ENCODE results near the gene GPRIN3.

The GPRIN3 gene

GRCh38 chr4:89303814-89304388 is 3.7 kb downstream of the GPRIN3 start:
- TF ChIP-seq Cebpa-rat (IDR thresholded peaks at IDR 0.05): no peak
- Histone ChIP-seq H3K36me3 (no peaks in the 10 kb centered on the region), H3K9me3 (no peaks in the 10 kb centered on the region), H3K4me1 (peaks cover 79% of the 10 kb centered on the region), H3K4me3 (no peak overlapping the region), H3K9ac (no peak overlapping the region), H3K27me3 (peaks cover 4% of the 10 kb centered on the region; the same call in 1 of the 2 replicates), H3K27ac (no peak overlapping the region), H4K20me1 (no peaks in the 10 kb centered on the region), H3K4me2 (peak overlapping the region; percentile 39)

- H3K27ac ChIP-seq: no peak overlapping the region; the same call in 1 of the 2 replicates
- H3K4me2 ChIP-seq: peak overlapping the region; percentile 83
- peaks cover 4% of the 10 kb centered on the region; the same call in 1 of the 2 replicates for H3K27me3 ChIP-seq
- H3K36me3 ChIP-seq: no peaks in the 10 kb centered on the region
- peaks cover 86% of the 10 kb centered on the region for H3K4me1 ChIP-seq
- H3K4me3 ChIP-seq: no peak overlapping the region
- no peaks in the 10 kb centered on the region for H3K9me3 ChIP-seq
- TF ChIP-seq Cebpa-rat (IDR thresholded peaks at IDR 0.05): no peak
- no peak overlapping the region for H3K9ac ChIP-seq
- H4K20me1 ChIP-seq: no peaks in the 10 kb centered on the region
Observed at GRCh38 chr4:89303177-89303576, 4.4 kb downstream of the GPRIN3 start.

GRCh38 chr4:89301902-89302301 is 5.7 kb downstream of the GPRIN3 start:
- H3K4me1 ChIP-seq: peaks cover 99% of the 10 kb centered on the region

GRCh38 chr4:89301003-89301402 is 6.6 kb downstream of the GPRIN3 start:
- peaks cover 99% of the 10 kb centered on the region for H3K4me1 ChIP-seq

More at GRCh38 chr4:89301902-89302301, 5.7 kb downstream of the GPRIN3 start:
- Histone ChIP-seq H3K27ac (peak overlapping the region; percentile 45; the same call in 1 of the 2 replicates), H3K36me3 (no peaks in the 10 kb centered on the region), H3K9me3 (no peaks in the 10 kb centered on the region), H3K4me2 (peak overlapping the region; percentile 83), H3K27me3 (no peaks in the 10 kb centered on the region; the same call in 1 of the 2 replicates), H3K9ac (peak overlapping the region; percentile 11; the same call in 1 of the 2 replicates), H3K4me3 (peak overlapping the region; percentile 2; the same call in 1 of the 2 replicates), H4K20me1 (no peaks in the 10 kb centered on the region)
- no peak for TF ChIP-seq Cebpa-rat (IDR thresholded peaks at IDR 0.05)

GRCh38 chr4:89300499-89300898 is 7.1 kb downstream of the GPRIN3 start:
- H3K27me3 ChIP-seq: no peaks in the 10 kb centered on the region
- H3K4me3 ChIP-seq: no peak overlapping the region
- TF ChIP-seq Cebpa-rat (IDR thresholded peaks at IDR 0.05): no peak
- no peaks in the 10 kb centered on the region for H3K9me3 ChIP-seq
- H3K4me2 ChIP-seq: peak overlapping the region; percentile 83
- 0 out of 2 replicates have a peak overlapping the region, but pooled peaks have one; percentile 27 for H3K27ac ChIP-seq
- H3K9ac ChIP-seq: peak overlapping the region; percentile 43; the same call in 1 of the 2 replicates
- peaks cover 99% of the 10 kb centered on the region for H3K4me1 ChIP-seq
- no peaks in the 10 kb centered on the region for H4K20me1 ChIP-seq
- H3K36me3 ChIP-seq: no peaks in the 10 kb centered on the region

More at GRCh38 chr4:89301003-89301402, 6.6 kb downstream of the GPRIN3 start:
- H3K9me3 ChIP-seq: no peaks in the 10 kb centered on the region
- no peak for TF ChIP-seq Cebpa-rat (IDR thresholded peaks at IDR 0.05)
- peak overlapping the region; percentile 83 for H3K4me2 ChIP-seq
- H3K27me3 ChIP-seq: no peaks in the 10 kb centered on the region
- H3K9ac ChIP-seq: no peak overlapping the region
- H4K20me1 ChIP-seq: no peaks in the 10 kb centered on the region
- H3K36me3 ChIP-seq: no peaks in the 10 kb centered on the region
- no peak overlapping the region for H3K4me3 ChIP-seq
- no peak overlapping the region for H3K27ac ChIP-seq

GRCh38 chr4:89300060-89300459 is 7.5 kb downstream of the GPRIN3 start:
- H3K9ac ChIP-seq: peak overlapping the region; percentile 43; the same call in 1 of the 2 replicates
- H3K9me3 ChIP-seq: no peaks in the 10 kb centered on the region
- H3K4me2 ChIP-seq: peak overlapping the region; percentile 83
- H3K36me3 ChIP-seq: no peaks in the 10 kb centered on the region
- H4K20me1 ChIP-seq: no peaks in the 10 kb centered on the region
- 0 out of 2 replicates have a peak overlapping the region, but pooled peaks have one; percentile 27 for H3K27ac ChIP-seq
- TF ChIP-seq Cebpa-rat (IDR thresholded peaks at IDR 0.05): no peak
- H3K27me3 ChIP-seq: no peaks in the 10 kb centered on the region
- H3K4me3 ChIP-seq: no peak overlapping the region; the same call in 1 of the 2 replicates
- H3K4me1 ChIP-seq: peaks cover 99% of the 10 kb centered on the region

DNA sequence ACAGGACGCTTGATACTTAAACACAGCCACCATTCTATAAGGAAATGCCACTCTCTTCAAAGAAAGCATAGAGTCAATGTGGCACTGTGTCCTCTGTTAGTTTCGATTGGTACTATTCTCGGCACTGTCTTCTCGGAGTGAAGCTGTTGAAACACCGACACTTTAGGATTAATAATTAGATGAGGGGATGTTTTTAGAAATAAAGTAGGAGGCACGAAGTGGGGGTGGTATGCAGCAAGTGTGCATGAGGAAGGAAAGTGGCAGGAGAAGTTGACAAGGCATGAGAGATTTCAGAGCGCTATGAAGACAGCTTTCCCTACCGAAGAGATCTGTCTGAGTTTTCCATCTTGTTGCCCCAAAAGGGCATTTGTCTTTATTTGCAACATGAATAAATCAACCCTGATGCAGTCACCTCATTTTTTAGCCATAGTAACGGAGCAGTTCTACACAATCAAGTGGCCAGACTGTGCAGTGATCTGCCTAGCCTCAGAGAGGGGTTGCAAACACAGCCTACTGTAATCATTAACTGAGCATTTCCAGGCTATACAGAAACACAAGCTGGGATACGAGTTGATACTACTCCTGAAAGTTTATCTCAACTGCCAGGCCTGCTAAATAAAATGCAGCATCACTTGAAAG is 8.3 kb downstream of the GPRIN3 start:
- Histone ChIP-seq H3K9ac (peak overlapping the region; percentile 26; the same call in 1 of the 2 replicates), H3K27me3 (no peaks in the 10 kb centered on the region), H3K4me3 (peak overlapping the region; percentile 59), H3K27ac (peak overlapping the region; percentile 52), H3K9me3 (no peaks in the 10 kb centered on the region), H4K20me1 (no peaks in the 10 kb centered on the region), H3K4me1 (peaks cover 99% of the 10 kb centered on the region), H3K36me3 (no peaks in the 10 kb centered on the region), H3K4me2 (peak overlapping the region; percentile 83)
- TF ChIP-seq Cebpa-rat (IDR thresholded peaks at IDR 0.05): no peak

DNA sequence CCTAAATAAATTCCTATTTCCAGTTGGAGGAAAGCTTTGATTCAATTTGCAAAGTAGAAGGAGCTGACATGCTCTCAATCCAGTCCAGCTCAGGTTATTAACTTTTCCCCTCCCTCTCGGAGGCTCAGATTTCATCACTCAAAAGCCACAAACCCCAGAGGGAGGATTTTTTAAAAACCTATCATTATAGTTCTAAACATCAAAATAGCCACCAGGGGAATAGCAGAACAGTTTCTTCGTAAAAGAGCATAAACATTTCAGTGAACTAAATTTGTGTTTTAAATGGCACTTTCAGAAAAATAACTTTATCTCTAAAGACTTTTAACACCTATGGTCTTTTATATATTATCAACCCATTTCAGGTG is 8.8 kb downstream of the GPRIN3 start:
- TF ChIP-seq Cebpa-rat (IDR thresholded peaks at IDR 0.05): peak; percentile 44; the same call in 1 of the 2 replicates
- H3K4me2 ChIP-seq: peak overlapping the region; percentile 83
- no peaks in the 10 kb centered on the region for H3K9me3 ChIP-seq
- peak overlapping the region; percentile 52; the same call in 1 of the 2 replicates for H3K27ac ChIP-seq
- H3K4me1 ChIP-seq: peaks cover 99% of the 10 kb centered on the region
- no peaks in the 10 kb centered on the region for H3K27me3 ChIP-seq
- H3K9ac ChIP-seq: peak overlapping the region; percentile 26; the same call in 1 of the 2 replicates
- peak overlapping the region; percentile 59 for H3K4me3 ChIP-seq
- no peaks in the 10 kb centered on the region for H3K36me3 ChIP-seq
- no peaks in the 10 kb centered on the region for H4K20me1 ChIP-seq

GRCh38 chr4:89298155-89298554 is 9.4 kb downstream of the GPRIN3 start:
- H3K9me3 ChIP-seq: no peaks in the 10 kb centered on the region
- no peaks in the 10 kb centered on the region for H3K36me3 ChIP-seq
- no peaks in the 10 kb centered on the region for H3K27me3 ChIP-seq
- no peaks in the 10 kb centered on the region for H4K20me1 ChIP-seq
- H3K27ac ChIP-seq: 0 out of 2 replicates have a peak overlapping the region, but pooled peaks have one; percentile 11
- H3K4me1 ChIP-seq: peaks cover 100% of the 10 kb centered on the region
- peak overlapping the region; percentile 59 for H3K4me3 ChIP-seq
- H3K4me2 ChIP-seq: peak overlapping the region; percentile 83
- no peak for TF ChIP-seq Cebpa-rat (IDR thresholded peaks at IDR 0.05)
- H3K9ac ChIP-seq: no peak overlapping the region; the same call in 1 of the 2 replicates

DNA sequence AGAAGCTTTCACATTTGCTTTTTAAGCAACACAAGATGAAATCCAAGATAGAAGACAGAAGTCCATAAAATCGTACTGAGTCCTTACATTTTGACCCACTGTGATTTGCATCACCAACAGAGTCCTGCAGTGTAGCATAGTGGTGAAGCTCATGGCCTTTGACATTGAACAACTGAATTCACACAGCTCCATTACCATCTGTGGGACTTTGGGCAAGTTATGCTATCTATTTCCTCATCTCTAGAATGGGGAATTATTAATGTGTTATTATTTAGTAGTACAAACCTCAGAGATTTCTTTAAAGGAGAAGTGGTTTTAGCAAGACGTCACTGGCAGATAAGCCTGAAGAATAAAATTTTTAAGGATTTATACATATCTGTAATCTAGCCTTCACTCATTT is 10.7 kb downstream of the GPRIN3 start:
- peak overlapping the region; percentile 83 for H3K4me2 ChIP-seq
- TF ChIP-seq Cebpa-rat (IDR thresholded peaks at IDR 0.05): no peak
- H3K27me3 ChIP-seq: no peaks in the 10 kb centered on the region
- peaks cover 96% of the 10 kb centered on the region for H3K4me1 ChIP-seq
- peak overlapping the region; percentile 25; the same call in 1 of the 2 replicates for H3K27ac ChIP-seq
- H4K20me1 ChIP-seq: no peaks in the 10 kb centered on the region
- H3K9me3 ChIP-seq: peaks cover 3% of the 10 kb centered on the region; the same call in 1 of the 2 replicates
- H3K4me3 ChIP-seq: no peak overlapping the region
- H3K36me3 ChIP-seq: no peaks in the 10 kb centered on the region
- no peak overlapping the region for H3K9ac ChIP-seq

All from BLaER1 (cell line).